NT2/D1 (cell line): ENCODE data around the gene SERPINF2.

Experiments used
- DNase-seq: peaks from one replicate; pipeline ENCODE4 v3.0.0-alpha.2; 2011; ENCODE audit warnings: low read depth, low spot score
- H3K27me3 ChIP-seq: 2 replicates; pipeline ENCODE4 v1.6.0; 2011; ENCODE audit warnings: mild to moderate bottlenecking; ENCODE audit not compliant: insufficient read length, insufficient read depth
- H3K36me3 ChIP-seq: 2 replicates; pipeline ENCODE4 v1.6.1; 2011; ENCODE audit warnings: mild to moderate bottlenecking, low read length, mixed read lengths; ENCODE audit not compliant: insufficient read depth, insufficient read length
- H3K4me1 ChIP-seq: 2 replicates; pipeline ENCODE4 v1.5.1; 2011; ENCODE audit not compliant: insufficient read depth, insufficient read length
- H3K4me3 ChIP-seq: 2 replicates; pipeline ENCODE4 v1.5.1; 2011; ENCODE audit warnings: low read depth; ENCODE audit not compliant: insufficient read length
- H3K9ac ChIP-seq: 2 replicates; pipeline ENCODE4 v1.6.0; 2011; ENCODE audit warnings: low read depth; ENCODE audit not compliant: insufficient read length
- H3K9me3 ChIP-seq: 2 replicates; pipeline ENCODE4 v1.5.1; 2011; ENCODE audit warnings: mild to moderate bottlenecking, low read length; ENCODE audit not compliant: insufficient read depth
- SUZ12 ChIP-seq: IDR thresholded peaks from 2 replicates; pipeline ENCODE4 v1.6.1; 2011; ENCODE audit not compliant: insufficient read length, insufficient read depth; ENCODE audit errors: extremely low read depth
- YY1 ChIP-seq: IDR thresholded peaks from 2 replicates; pipeline ENCODE4 v1.6.1; 2011; ENCODE audit not compliant: insufficient read length, insufficient read depth
- ZNF274 ChIP-seq: IDR thresholded peaks from 2 replicates; pipeline ENCODE4 v1.6.1; 2011; ENCODE audit warnings: mild to moderate bottlenecking, low read depth, low read length

The SERPINF2 gene

GRCh38 chr17:1731194-1731506 lies 11.5 kb upstream of the SERPINF2 start:
- no peak overlapping the region for H3K4me3 ChIP-seq
- H3K36me3 ChIP-seq, result peaks cover 40% of the 10 kb centered on the region
- DNase-seq, result no peak
- TF ChIP-seq SUZ12 (no peak), ZNF274 (no peak), YY1 (no peak)
- no peaks in the 10 kb centered on the region for H3K4me1 ChIP-seq
- peaks cover 5% of the 10 kb centered on the region; the same call in 1 of the 2 replicates for H3K9me3 ChIP-seq
- no peaks in the 10 kb centered on the region for H3K27me3 ChIP-seq
- no peak overlapping the region for H3K9ac ChIP-seq

GRCh38 chr17:1732241-1732832 lies 10.3 kb upstream of the SERPINF2 start:
- no peak overlapping the region for H3K9ac ChIP-seq
- no peak overlapping the region for H3K4me3 ChIP-seq
- H3K27me3 ChIP-seq, result no peaks in the 10 kb centered on the region
- no peak for DNase-seq
- peaks cover 37% of the 10 kb centered on the region for H3K36me3 ChIP-seq
- H3K9me3 ChIP-seq, result peaks cover 16% of the 10 kb centered on the region; the same call in 1 of the 2 replicates
- H3K4me1 ChIP-seq, result no peaks in the 10 kb centered on the region
- no peak for TF ChIP-seq ZNF274
- no peak for TF ChIP-seq SUZ12
- no peak for TF ChIP-seq YY1

GRCh38 chr17:1732833-1733321 lies 9.8 kb upstream of the SERPINF2 start:
- DNase-seq, result no peak
- Histone ChIP-seq H3K4me1 (no peaks in the 10 kb centered on the region), H3K4me3 (no peak overlapping the region), H3K27me3 (no peaks in the 10 kb centered on the region), H3K9me3 (peaks cover 21% of the 10 kb centered on the region; the same call in 1 of the 2 replicates), H3K36me3 (peaks cover 38% of the 10 kb centered on the region), H3K9ac (no peak overlapping the region)
- no peak for TF ChIP-seq SUZ12
- no peak for TF ChIP-seq YY1
- TF ChIP-seq ZNF274, result no peak

GRCh38 chr17:1733759-1734158 lies 8.9 kb upstream of the SERPINF2 start:
- DNase-seq, result no peak
- H3K4me1 ChIP-seq, result no peaks in the 10 kb centered on the region
- peaks cover 33% of the 10 kb centered on the region for H3K36me3 ChIP-seq
- H3K27me3 ChIP-seq, result no peaks in the 10 kb centered on the region
- TF ChIP-seq YY1 (no peak), SUZ12 (no peak), ZNF274 (no peak)
- no peak overlapping the region for H3K4me3 ChIP-seq
- no peak overlapping the region for H3K9ac ChIP-seq
- H3K9me3 ChIP-seq, result peaks cover 30% of the 10 kb centered on the region; the same call in 1 of the 2 replicates

DNA sequence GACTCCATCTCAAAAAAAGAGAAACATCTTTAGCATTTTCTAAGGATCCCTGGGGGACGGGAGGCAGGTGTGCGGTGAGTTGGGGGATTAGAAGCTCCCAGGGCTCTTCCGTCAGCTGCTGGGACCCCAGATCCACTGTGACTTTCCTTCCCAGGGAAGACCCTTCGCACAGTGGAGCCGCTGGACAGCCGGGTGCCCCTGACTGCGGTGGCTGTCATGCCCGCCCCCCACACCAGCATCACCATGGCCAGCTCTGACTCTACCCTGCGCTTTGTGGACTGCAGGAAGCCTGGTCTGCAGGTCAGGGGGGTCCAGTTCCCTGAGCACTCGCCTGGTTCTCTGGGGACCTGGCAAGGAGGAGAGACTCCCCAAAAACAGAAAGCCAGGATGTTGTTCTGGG lies 7.3 kb upstream of the SERPINF2 start:
- peaks cover 30% of the 10 kb centered on the region for H3K36me3 ChIP-seq
- H3K9me3 ChIP-seq, result peaks cover 30% of the 10 kb centered on the region; the same call in 1 of the 2 replicates
- H3K27me3 ChIP-seq, result no peaks in the 10 kb centered on the region
- no peak for DNase-seq
- no peak overlapping the region for H3K9ac ChIP-seq
- H3K4me3 ChIP-seq, result no peak overlapping the region
- no peaks in the 10 kb centered on the region for H3K4me1 ChIP-seq
- no peak for TF ChIP-seq ZNF274

DNA sequence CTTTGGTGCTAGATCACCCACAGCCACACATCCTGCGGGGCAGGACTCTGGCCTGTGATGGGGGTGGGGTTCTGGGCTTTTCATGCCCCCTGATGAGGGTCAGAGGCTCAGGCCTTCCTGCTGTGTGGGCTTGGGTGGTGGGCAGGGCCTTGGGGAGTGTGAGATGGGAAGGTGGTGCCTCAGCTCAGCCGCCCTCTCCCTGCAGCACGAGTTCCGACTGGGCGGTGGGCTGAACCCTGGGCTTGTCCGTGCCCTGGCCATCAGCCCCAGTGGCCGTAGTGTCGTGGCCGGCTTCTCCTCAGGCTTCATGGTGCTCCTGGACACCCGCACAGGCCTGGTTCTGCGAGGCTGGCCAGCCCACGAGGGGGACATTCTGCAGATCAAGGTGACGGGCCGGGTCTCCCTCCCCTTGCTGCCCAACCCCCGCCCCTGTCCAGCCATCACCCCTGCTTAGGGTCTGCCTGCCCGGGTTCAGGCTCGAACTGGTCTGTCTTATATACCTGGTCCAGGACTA lies 6.8 kb upstream of the SERPINF2 start:
- TF ChIP-seq SUZ12 (no peak), YY1 (no peak), ZNF274 (no peak)
- H3K9ac ChIP-seq, result no peak overlapping the region
- no peaks in the 10 kb centered on the region for H3K4me1 ChIP-seq
- H3K4me3 ChIP-seq, result no peak overlapping the region
- DNase-seq, result no peak
- no peaks in the 10 kb centered on the region for H3K27me3 ChIP-seq
- peaks cover 27% of the 10 kb centered on the region for H3K36me3 ChIP-seq
- H3K9me3 ChIP-seq, result peaks cover 30% of the 10 kb centered on the region; the same call in 1 of the 2 replicates

GRCh38 chr17:1736348-1737281 lies 6.1 kb upstream of the SERPINF2 start:
- Histone ChIP-seq H3K4me1 (no peaks in the 10 kb centered on the region), H3K9ac (no peak overlapping the region), H3K27me3 (no peaks in the 10 kb centered on the region), H3K9me3 (peaks cover 33% of the 10 kb centered on the region; the same call in 1 of the 2 replicates), H3K4me3 (no peak overlapping the region), H3K36me3 (peaks cover 27% of the 10 kb centered on the region)
- DNase-seq, result no peak
- TF ChIP-seq SUZ12 (no peak), YY1 (no peak), ZNF274 (no peak)
